Cardiac muscle cell (in vitro differentiated cells and primary cell): ENCODE results near the gene C8A. TPM values are rescaled to one million over a fixed set of nuclear protein-coding genes. Genes with fewer than 3 reads are reported as not detected.
A peak's percentile ranks its signal among the peaks of the same experiment; 100 is the strongest.

Source experiments
- DNase-seq, 2 donors: peaks; one replicate each; pipeline versions ENCODE4 v3.0.0 to v3.0.0-alpha.2; 2010 to 2017; ENCODE audit warnings: low read depth in 1 of 2, low spot score in 1 of 2
- H3K27ac ChIP-seq: fragments of 200-600 bp; sonication (generic); 2 replicates; pipeline ENCODE4 v1.5.1; 2016
- H3K27me3 ChIP-seq: fragments of 200-600 bp; sonication (generic); 2 replicates; pipeline ENCODE4 v1.6.0; 2016; ENCODE audit warnings: control low read depth
- H3K36me3 ChIP-seq: fragments of 200-600 bp; sonication (generic); 2 replicates; pipeline ENCODE4 v1.5.1; 2016; ENCODE audit warnings: control low read depth
- H3K4me1 ChIP-seq: fragments of 200-600 bp; sonication (generic); 2 replicates; pipeline ENCODE4 v1.8.1; 2017; ENCODE audit warnings: low read depth, mild to moderate bottlenecking, mixed run types
- H3K4me3 ChIP-seq: fragments of 200-600 bp; sonication (generic); 2 replicates; pipeline ENCODE4 v1.5.1; 2016; ENCODE audit warnings: mild to moderate bottlenecking
- H3K9me3 ChIP-seq: fragments of 200-600 bp; sonication (generic); 2 replicates; pipeline ENCODE4 v1.5.1; 2017; ENCODE audit warnings: low read depth, mild to moderate bottlenecking, control low read depth
- polyA plus RNA-seq: library from polyadenylated mRNA; unstranded; fragments of >200 nt; fragmentation: Nextera tagmentation; extraction: Ambion mirVana; gene quantifications from 2 replicates; pipeline ENCODE4 v1.2.1, GENCODE V29; 2016
- total RNA-seq: library from RNA; depleted of rRNA; stranded (reverse); fragments of >200 nt; gene quantifications from 2 replicates; pipeline ENCODE4 v1.2.3, GENCODE V29; 2016
- TF ChIP-seq, protein P1 (sequence below): IDR thresholded peaks from 2 replicates; pipeline ENCODE4 v1.5.1; 2012; ENCODE audit warnings: low read depth, mild to moderate bottlenecking, low read length

The C8A gene
- total and polyA plus RNA-seq, 2 experiments from 2014 or later = not detected

DNA sequence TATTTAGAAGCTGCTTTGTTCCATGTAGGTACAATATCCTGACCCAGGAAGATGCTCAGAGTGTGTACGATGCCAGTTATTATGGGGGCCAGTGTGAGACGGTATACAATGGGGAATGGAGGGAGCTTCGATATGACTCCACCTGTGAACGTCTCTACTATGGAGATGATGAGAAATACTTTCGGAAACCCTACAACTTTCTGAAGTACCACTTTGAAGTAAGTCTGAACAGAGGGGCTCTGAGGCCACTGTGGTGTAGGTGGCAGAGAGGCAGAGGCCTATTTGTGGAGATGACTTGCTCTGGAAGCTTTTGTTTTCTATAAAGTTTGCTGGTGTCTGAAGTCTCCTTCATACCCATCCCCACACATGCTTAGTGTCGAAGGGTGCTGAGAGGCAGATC is 26.8 kb downstream of the C8A start:
- H3K36me3 ChIP-seq = no peaks in the 10 kb centered on the region
- H3K27me3 ChIP-seq = no peaks in the 10 kb centered on the region
- no peaks in the 10 kb centered on the region for H3K9me3 ChIP-seq
- no peaks in the 10 kb centered on the region for H3K4me1 ChIP-seq
- TF ChIP-seq, protein P1, sequence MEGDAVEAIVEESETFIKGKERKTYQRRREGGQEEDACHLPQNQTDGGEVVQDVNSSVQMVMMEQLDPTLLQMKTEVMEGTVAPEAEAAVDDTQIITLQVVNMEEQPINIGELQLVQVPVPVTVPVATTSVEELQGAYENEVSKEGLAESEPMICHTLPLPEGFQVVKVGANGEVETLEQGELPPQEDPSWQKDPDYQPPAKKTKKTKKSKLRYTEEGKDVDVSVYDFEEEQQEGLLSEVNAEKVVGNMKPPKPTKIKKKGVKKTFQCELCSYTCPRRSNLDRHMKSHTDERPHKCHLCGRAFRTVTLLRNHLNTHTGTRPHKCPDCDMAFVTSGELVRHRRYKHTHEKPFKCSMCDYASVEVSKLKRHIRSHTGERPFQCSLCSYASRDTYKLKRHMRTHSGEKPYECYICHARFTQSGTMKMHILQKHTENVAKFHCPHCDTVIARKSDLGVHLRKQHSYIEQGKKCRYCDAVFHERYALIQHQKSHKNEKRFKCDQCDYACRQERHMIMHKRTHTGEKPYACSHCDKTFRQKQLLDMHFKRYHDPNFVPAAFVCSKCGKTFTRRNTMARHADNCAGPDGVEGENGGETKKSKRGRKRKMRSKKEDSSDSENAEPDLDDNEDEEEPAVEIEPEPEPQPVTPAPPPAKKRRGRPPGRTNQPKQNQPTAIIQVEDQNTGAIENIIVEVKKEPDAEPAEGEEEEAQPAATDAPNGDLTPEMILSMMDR = no peak
- no peak overlapping the region for H3K27ac ChIP-seq
- no peak for DNase-seq
- H3K4me3 ChIP-seq = no peak overlapping the region

DNA sequence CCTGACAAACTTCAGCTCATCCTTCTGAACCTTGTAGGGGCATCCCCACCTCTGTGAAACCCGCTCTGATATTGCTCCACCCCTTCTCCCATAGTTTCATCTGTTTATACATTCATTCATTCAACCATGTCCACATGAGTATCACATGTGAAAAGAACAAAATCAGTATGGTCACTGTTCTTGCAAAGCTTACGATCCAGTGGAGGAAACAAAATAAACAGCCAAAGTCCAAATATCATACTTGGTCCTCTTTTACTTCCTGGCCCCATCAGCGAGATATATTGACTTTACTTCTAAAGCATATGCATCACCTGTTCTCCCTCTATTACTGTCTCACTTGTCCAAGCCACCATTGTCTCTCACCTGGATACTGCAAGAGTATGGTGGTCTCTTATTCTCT is 35.6 kb downstream of the C8A start:
- no peaks in the 10 kb centered on the region for H3K9me3 ChIP-seq
- H3K4me1 ChIP-seq = no peaks in the 10 kb centered on the region
- DNase-seq = no peak
- TF ChIP-seq, protein P1 = no peak
- no peaks in the 10 kb centered on the region for H3K36me3 ChIP-seq
- no peak overlapping the region for H3K27ac ChIP-seq
- H3K27me3 ChIP-seq = no peaks in the 10 kb centered on the region
- H3K4me3 ChIP-seq = no peak overlapping the region

DNA sequence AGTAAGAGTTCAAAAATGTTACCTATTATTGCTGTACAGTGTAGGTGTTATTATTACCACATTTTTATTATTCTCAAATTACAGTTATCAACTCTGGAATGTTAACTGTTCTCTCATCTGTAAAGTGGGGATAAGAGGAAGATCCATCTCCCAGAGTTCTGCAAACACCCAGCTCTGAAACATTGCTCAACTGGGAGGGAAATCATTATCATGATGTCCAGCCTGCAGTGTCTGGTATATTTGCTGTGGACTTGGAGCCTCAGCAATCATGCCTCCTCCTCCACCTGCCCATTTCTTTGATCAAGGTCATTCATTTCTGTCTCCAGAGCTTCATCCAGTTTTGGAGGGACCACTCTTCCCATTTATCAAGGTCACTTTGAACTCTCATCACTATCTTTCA is 39.4 kb downstream of the C8A start:
- no peaks in the 10 kb centered on the region for H3K4me1 ChIP-seq
- no peak overlapping the region for H3K4me3 ChIP-seq
- DNase-seq = no peak
- TF ChIP-seq, protein P1 = no peak
- no peak overlapping the region for H3K27ac ChIP-seq
- H3K36me3 ChIP-seq = no peaks in the 10 kb centered on the region
- H3K9me3 ChIP-seq = no peaks in the 10 kb centered on the region
- H3K27me3 ChIP-seq = no peaks in the 10 kb centered on the region

DNA sequence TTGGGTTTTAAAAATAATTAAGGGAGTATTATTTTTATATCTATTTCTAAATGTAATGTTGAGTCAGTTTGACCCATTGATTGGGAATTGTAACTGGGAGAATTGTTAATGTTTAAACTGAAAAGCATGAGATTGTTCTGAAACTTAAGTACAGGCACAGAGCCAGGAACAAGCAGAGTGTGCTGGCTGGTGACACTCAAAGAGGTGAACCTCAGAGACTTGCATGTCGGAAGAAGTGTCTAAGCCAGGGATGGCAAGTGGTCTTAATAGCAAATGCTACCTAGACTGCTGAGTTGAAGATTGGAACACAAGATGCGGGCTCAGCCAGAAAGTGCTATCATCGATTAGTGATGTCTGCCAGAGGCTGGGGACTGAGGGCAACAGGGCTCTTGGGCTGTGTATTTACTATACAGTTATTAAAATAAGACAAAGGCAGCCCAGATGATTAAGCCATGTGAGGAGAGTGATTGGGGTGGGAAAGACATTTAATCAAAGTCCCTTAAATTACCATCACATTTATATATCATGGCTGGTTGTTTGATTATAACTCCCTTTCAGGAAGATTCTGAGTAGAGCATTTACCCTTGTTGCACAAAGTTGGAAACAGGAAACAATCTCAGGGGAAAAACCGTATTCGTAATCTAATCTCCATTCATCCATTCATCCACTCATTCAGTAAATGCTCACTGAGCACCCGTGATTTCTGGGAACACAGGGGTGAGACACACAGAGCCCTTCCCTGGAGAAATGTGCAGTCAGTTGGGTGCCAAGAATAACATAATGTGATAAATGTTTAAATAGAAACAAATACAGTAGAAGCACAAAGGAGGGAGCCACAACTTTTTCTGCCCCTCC is 42.8 kb downstream of the C8A start:
- Histone ChIP-seq H3K4me3 (no peak overlapping the region), H3K27me3 (no peaks in the 10 kb centered on the region), H3K4me1 (peaks cover 16% of the 10 kb centered on the region), H3K9me3 (no peaks in the 10 kb centered on the region), H3K36me3 (no peaks in the 10 kb centered on the region), H3K27ac (no peak overlapping the region)
- TF ChIP-seq, protein P1 = no peak
- peak in 1 of 2 donors; percentile 82 for DNase-seq

DNA sequence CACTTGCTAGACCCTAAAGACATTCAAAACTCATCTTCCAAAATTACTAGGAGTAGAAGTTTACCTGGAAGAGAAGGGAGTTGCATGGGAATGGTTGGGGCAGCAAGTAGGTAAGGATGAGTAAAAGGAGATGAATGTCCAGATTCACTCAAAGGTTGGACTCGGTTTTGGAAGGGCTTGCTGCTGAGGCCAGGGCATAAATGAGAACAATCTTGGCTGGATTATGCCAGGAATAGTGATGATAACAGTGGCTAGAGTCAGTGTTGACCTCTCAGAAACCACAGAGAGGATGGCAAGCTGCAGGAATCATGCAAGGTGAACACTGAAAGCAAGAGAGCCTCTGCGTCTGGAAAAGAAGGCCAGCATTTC is 43.4 kb downstream of the C8A start:
- no peak overlapping the region for H3K27ac ChIP-seq
- TF ChIP-seq, protein P1 = no peak
- H3K4me3 ChIP-seq = no peak overlapping the region
- H3K4me1 ChIP-seq = peaks cover 17% of the 10 kb centered on the region
- DNase-seq = peak in 1 of 2 donors; percentile 10
- no peaks in the 10 kb centered on the region for H3K27me3 ChIP-seq
- H3K9me3 ChIP-seq = no peaks in the 10 kb centered on the region
- H3K36me3 ChIP-seq = no peaks in the 10 kb centered on the region
